ENCODE data around the gene CNN1.

DNA sequence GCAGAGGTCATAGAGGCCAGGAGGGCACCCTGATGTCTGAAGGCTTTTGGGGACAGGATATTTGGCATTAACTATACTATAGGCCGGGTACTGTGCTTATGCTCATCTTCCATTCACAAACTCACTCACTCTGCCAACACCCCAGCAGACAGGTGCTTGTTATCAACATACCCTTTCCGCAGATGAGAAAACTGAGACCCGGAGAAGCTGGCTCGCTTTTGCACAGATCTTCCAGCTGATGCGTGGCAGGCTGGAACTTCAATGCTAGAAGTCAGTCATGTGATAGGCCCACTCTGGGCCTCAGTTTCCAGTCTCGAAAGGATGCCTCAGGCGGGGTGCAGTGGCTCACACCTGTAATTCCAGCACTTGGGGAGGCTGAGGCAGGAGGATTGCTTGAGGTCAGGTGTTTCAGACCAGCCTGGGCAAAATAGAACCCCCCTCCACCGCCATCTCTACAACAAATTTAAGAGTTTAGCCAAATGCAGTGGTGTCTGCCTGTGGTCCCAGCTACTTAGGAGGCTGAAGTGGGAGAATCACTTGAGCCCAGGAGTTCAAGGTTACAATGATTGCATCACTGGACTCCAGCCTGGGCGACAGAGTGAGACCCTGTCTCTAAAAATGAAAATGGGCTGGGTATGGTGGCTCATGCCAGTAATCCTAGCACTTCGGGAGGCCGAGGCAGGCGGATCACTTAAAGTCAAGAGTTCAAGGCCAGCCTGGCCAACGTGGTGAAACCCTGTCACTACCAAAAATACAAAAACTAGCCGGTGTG is 9.5 kb downstream of the CNN1 start:
- TF ChIP-seq, protein P1, sequence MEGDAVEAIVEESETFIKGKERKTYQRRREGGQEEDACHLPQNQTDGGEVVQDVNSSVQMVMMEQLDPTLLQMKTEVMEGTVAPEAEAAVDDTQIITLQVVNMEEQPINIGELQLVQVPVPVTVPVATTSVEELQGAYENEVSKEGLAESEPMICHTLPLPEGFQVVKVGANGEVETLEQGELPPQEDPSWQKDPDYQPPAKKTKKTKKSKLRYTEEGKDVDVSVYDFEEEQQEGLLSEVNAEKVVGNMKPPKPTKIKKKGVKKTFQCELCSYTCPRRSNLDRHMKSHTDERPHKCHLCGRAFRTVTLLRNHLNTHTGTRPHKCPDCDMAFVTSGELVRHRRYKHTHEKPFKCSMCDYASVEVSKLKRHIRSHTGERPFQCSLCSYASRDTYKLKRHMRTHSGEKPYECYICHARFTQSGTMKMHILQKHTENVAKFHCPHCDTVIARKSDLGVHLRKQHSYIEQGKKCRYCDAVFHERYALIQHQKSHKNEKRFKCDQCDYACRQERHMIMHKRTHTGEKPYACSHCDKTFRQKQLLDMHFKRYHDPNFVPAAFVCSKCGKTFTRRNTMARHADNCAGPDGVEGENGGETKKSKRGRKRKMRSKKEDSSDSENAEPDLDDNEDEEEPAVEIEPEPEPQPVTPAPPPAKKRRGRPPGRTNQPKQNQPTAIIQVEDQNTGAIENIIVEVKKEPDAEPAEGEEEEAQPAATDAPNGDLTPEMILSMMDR (IDR thresholded peaks at IDR 0.05 in 4 of 5, conservative IDR thresholded peaks at IDR 0.05 in 1 of 5), result no peak
- no peak for TF ChIP-seq POLR2A (IDR thresholded peaks at IDR 0.05)
